H1 (cell line): Measurements from ENCODE around the gene MPRIP. TPM values are rescaled to one million over a fixed set of nuclear protein-coding genes. Genes with fewer than 3 reads are reported as not detected.

Experiments
- CTCF ChIA-PET: fragments of 300-600 bp; sonication (Branson Sonifier 250); formaldehyde crosslinking; loops from one replicate; lab custom pipeline; 2021; ENCODE audit not compliant: partially characterized antibody; lab: Charles Lee
- POLR2A ChIA-PET: fragments of 300-600 bp; sonication (Branson Sonifier 250); formaldehyde crosslinking; loops from one replicate; lab custom pipeline; 2021; ENCODE audit warnings: inconsistent platforms; ENCODE audit not compliant: partially characterized antibody; lab: Charles Lee
- DNase-seq, 2 experiments: peaks; one replicate each; pipeline versions ENCODE4 v3.0.0 to v3.0.0-alpha.2; 2010 to 2022; ENCODE audit warnings: low spot score in 2 of 2, low read depth in 1 of 2, mixed read lengths in 1 of 2
- FAIRE-seq: peaks from 2 replicates; lab custom pipeline; 2011; peaks lifted over from hg19 to GRCh38; lab: Jason Lieb, UNC
- H2AFZ ChIP-seq: 2 replicates; pipeline ENCODE4 v1.8.1; 2012; ENCODE audit warnings: low read length, inconsistent platforms
- H2AK5ac ChIP-seq: 2 replicates; pipeline ENCODE4 v1.6.1; 2013; ENCODE audit warnings: low read depth, low read length
- H2BK120ac ChIP-seq: replicated peaks from 2 replicates; pipeline ENCODE3; 2013; ENCODE audit warnings: low read depth, low read length, inconsistent platforms
- H2BK12ac ChIP-seq: 2 replicates; pipeline ENCODE4 v1.6.1; 2013; ENCODE audit warnings: low read depth, low read length
- H2BK15ac ChIP-seq: 2 replicates; pipeline ENCODE4 v1.6.1; 2013; ENCODE audit warnings: low read length
- H2BK20ac ChIP-seq: 2 replicates; pipeline ENCODE4 v1.6.1; 2013; ENCODE audit warnings: low read length
- H2BK5ac ChIP-seq: 2 replicates; pipeline ENCODE4 v1.6.1; 2013; ENCODE audit warnings: low read depth, low read length
- H3K14ac ChIP-seq: 2 replicates; pipeline ENCODE4 v1.6.1; 2013; ENCODE audit warnings: inconsistent platforms; ENCODE audit not compliant: insufficient read length
- H3K18ac ChIP-seq: 2 replicates; pipeline ENCODE4 v1.6.1; 2013; ENCODE audit warnings: low read length; ENCODE audit errors: extremely low read depth
- H3K23ac ChIP-seq: 2 replicates; pipeline ENCODE4 v1.6.1; 2013; ENCODE audit warnings: inconsistent platforms; ENCODE audit not compliant: insufficient read length
- H3K23me2 ChIP-seq: 2 replicates; pipeline ENCODE4 v1.6.1; 2013; ENCODE audit warnings: low read depth, low read length
- H3K27ac ChIP-seq: 2 replicates; pipeline ENCODE4 v1.6.1; 2011; ENCODE audit warnings: low read depth, low read length, inconsistent platforms
- H3K27me3 ChIP-seq, 4 experiments: replicated peaks in 1 of 4; 1 replicate in 1 of 4; 2 replicates in 3 of 4; pipeline versions ENCODE4 v1.6.1 to v1.8.1; 2011 to 2013; ENCODE audit warnings: low read length in 3 of 4, mild to moderate bottlenecking in 3 of 4, inconsistent platforms in 2 of 4, mixed read lengths in 2 of 4, moderate library complexity in 1 of 4; ENCODE audit not compliant: control insufficient read depth in 3 of 4, insufficient read depth in 3 of 4; ENCODE audit errors: extremely low read depth in 1 of 4
- H3K36me3 ChIP-seq, 4 experiments: 2 replicates each; pipeline versions ENCODE4 v1.6.1 to v1.8.1; 2011 to 2013; ENCODE audit warnings: mild to moderate bottlenecking in 4 of 4, low read length in 3 of 4, moderate library complexity in 2 of 4, control low read depth in 1 of 4, inconsistent platforms in 1 of 4; ENCODE audit not compliant: insufficient read depth in 4 of 4, control insufficient read depth in 2 of 4
- H3K4ac ChIP-seq: replicated peaks from 2 replicates; pipeline ENCODE3; 2013; ENCODE audit warnings: low read length, low read depth, mixed read lengths, inconsistent platforms; ENCODE audit not compliant: insufficient read length
- H3K4me1 ChIP-seq, 4 experiments: replicated peaks in 1 of 4; 1 replicate in 1 of 4; 2 replicates in 3 of 4; pipeline versions ENCODE4 v1.6.1 to v1.8.1; 2011 to 2013; ENCODE audit warnings: low read length in 3 of 4, inconsistent platforms in 2 of 4, mixed read lengths in 1 of 4; ENCODE audit not compliant: insufficient read depth in 4 of 4, control insufficient read depth in 3 of 4
- H3K4me2 ChIP-seq, 2 experiments: 2 replicates each; pipeline versions ENCODE4 v1.6.1 to v1.8.1; 2011 to 2013; ENCODE audit warnings: low read depth in 2 of 2, low read length in 2 of 2, control low read depth in 1 of 2, inconsistent platforms in 1 of 2, mild to moderate bottlenecking in 1 of 2; ENCODE audit not compliant: insufficient read depth in 1 of 2
- H3K4me3 ChIP-seq, 4 experiments: fragments of 200-600, 300-600 bp in 1 of 4; sonication (generic), shearing (Covaris generic), sonication (Bioruptor Twin) in 1 of 4; 2 replicates each; pipeline versions ENCODE4 v1.5.1 to v1.8.1; 2011 to 2016; ENCODE audit warnings: low read length in 4 of 4, low read depth in 3 of 4, control low read depth in 2 of 4, inconsistent platforms in 2 of 4, mild to moderate bottlenecking in 2 of 4, mixed read lengths in 1 of 4, moderate library complexity in 1 of 4; ENCODE audit not compliant: insufficient read depth in 2 of 4; ENCODE audit errors: extremely low read depth in 1 of 4
- H3K56ac ChIP-seq: replicated peaks from 2 replicates; pipeline ENCODE3; 2013; ENCODE audit warnings: low read depth, mild to moderate bottlenecking, mixed read lengths, low read length, inconsistent platforms; ENCODE audit not compliant: insufficient read length
- H3K79me1 ChIP-seq: 2 replicates; pipeline ENCODE4 v1.6.1; 2013; ENCODE audit warnings: low read depth, low read length, control low read depth
- H3K79me2 ChIP-seq, 2 experiments: 2 replicates each; pipeline versions ENCODE4 v1.6.1 to v1.8.1; 2012 to 2013; ENCODE audit warnings: low read length in 2 of 2, mild to moderate bottlenecking in 2 of 2, inconsistent platforms in 1 of 2; ENCODE audit not compliant: insufficient read depth in 2 of 2, control insufficient read depth in 1 of 2
- H3K9ac ChIP-seq, 4 experiments: replicated peaks in 1 of 4; 1 replicate in 1 of 4; 2 replicates in 3 of 4; pipeline versions ENCODE4 v1.6.1 to v1.8.1; 2011 to 2013; ENCODE audit warnings: low read depth in 3 of 4, low read length in 3 of 4, control low read depth in 2 of 4, mild to moderate bottlenecking in 2 of 4, moderate library complexity in 2 of 4, inconsistent platforms in 1 of 4; ENCODE audit errors: extremely low read depth in 1 of 4
- H3K9me3 ChIP-seq, 2 experiments: 2 replicates each; pipeline versions ENCODE4 v1.6.1 to v1.8.1; 2012 to 2013; ENCODE audit warnings: mild to moderate bottlenecking in 2 of 2, moderate library complexity in 2 of 2, control low read depth in 1 of 2, inconsistent platforms in 1 of 2, low read depth in 1 of 2, low read length in 1 of 2, mixed read lengths in 1 of 2; ENCODE audit not compliant: insufficient read depth in 2 of 2
- H4K20me1 ChIP-seq, 2 experiments: replicated peaks in 1 of 2; 2 replicates each; pipeline versions ENCODE3 to v1.8.1; 2011 to 2013; ENCODE audit warnings: inconsistent platforms in 2 of 2, low read length in 2 of 2, mild to moderate bottlenecking in 1 of 2; ENCODE audit not compliant: insufficient read depth in 2 of 2, control insufficient read depth in 1 of 2
- H4K5ac ChIP-seq: 2 replicates; pipeline ENCODE4 v1.6.1; 2013; ENCODE audit warnings: low read length, low read depth, mixed read lengths, inconsistent platforms; ENCODE audit not compliant: insufficient read length
- H4K8ac ChIP-seq: 2 replicates; pipeline ENCODE4 v1.8.0; 2013; ENCODE audit warnings: mild to moderate bottlenecking, moderate library complexity, low read length, inconsistent platforms; ENCODE audit not compliant: insufficient read depth; ENCODE audit errors: extremely low read depth
- H4K91ac ChIP-seq: replicated peaks from 2 replicates; pipeline ENCODE3; 2013; ENCODE audit warnings: low read length, mixed read lengths, inconsistent platforms; ENCODE audit not compliant: insufficient read length
- RAD21 ChIP-seq, 2 experiments: IDR thresholded peaks in 1 of 2; conservative IDR thresholded peaks in 1 of 2; 2 replicates each; pipeline ENCODE4 v1.6.1; 2011; ENCODE audit warnings: low read depth in 2 of 2, low read length in 2 of 2, improper control_type of control experiment in 1 of 2, inconsistent platforms in 1 of 2, mild to moderate bottlenecking in 1 of 2, moderate library complexity in 1 of 2
- RFX5 ChIP-seq: IDR thresholded peaks from 2 replicates; pipeline ENCODE4 v1.6.1; 2011; ENCODE audit warnings: low read depth, low read length, improper control_type of control experiment, borderline replicate concordance
- WGBS, 2 experiments: shearing (Covaris generic) in 1 of 2; methylation state at CpG; one replicate each; pipeline versions ENCODE4 v1.1.6 to v1.1.7; 2013 to 2015; ENCODE audit warnings: low lambda C conversion rate in 2 of 2, mixed read lengths in 2 of 2, inconsistent platforms in 1 of 2, low coverage in 1 of 2, missing lambda C conversion rate in 1 of 2; ENCODE audit not compliant: insufficient replicate concordance in 2 of 2, insufficient coverage in 1 of 2, insufficient read length in 1 of 2; ENCODE audit errors: extremely low coverage in 1 of 2, missing lambda C conversion rate in 1 of 2; 5-methylcytosine and 5-hydroxymethylcytosine counted together
- polyA plus RNA-seq, 7 experiments: library from polyadenylated mRNA; depleted of rRNA in 3 of 7; stranded (reverse) in 5 of 7; unstranded in 2 of 7; fragments of >200 nt in 5 of 7; fragments of 200-250 nt in 2 of 7; gene quantifications; 1 replicate in 5 of 7; 2 replicates in 1 of 7; 4 replicates in 1 of 7; pipeline versions ENCODE4 v1.2.1 to v1.2.3, GENCODE V29; 2011 to 2013; ENCODE audit warnings: missing spikeins in 2 of 7, mixed read lengths in 2 of 7
- total RNA-seq: library from RNA; stranded (reverse); fragmentation: NEBNext Ultra II Directional; extraction: Animal tissue kit (Norgen Biotek cat#: 25700); gene quantifications from 2 replicates; pipeline ENCODE4 v1.2.1, GENCODE V29; 2021
- TF ChIP-seq, protein P1 (sequence below): IDR thresholded peaks from 2 replicates; pipeline ENCODE4 v1.6.1; 2011; ENCODE audit warnings: low read depth, mild to moderate bottlenecking, low read length; ENCODE audit not compliant: insufficient read depth

Gene MPRIP
- total and polyA plus RNA-seq, 2 of the 8 experiments (the other 6 are each of a cell fraction or from before 2014, with no cell fraction given), result 48.6 to 146 TPM

DNA sequence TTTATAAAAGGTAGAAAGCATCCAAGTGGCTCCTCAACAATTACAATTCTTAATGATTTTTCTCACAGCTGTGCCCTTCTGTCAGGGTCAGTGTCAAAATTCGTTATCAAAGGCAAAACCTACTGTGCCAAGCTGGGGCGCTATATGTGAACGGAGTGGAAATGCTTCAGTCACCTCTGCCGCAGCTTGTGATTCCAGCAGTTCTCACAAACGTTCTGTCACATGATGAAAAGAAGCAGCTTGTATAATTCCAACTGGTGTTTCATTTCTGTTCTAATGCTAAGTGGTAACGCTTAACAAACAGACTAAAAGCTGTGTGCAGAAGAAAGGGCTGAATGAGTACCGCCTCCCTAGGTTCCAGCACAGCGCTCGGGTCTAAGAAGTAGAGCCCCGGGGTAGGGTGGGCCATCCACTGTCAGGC, 149.7 kb downstream of the MPRIP start:
- no peak for TF ChIP-seq RAD21 (IDR thresholded peaks at IDR 0.05 in 1 of 2, conservative IDR thresholded peaks at IDR 0.05 in 1 of 2; ENCODE audit: low read depth in 2 of 2, low read length in 2 of 2)
- TF ChIP-seq, protein P1, sequence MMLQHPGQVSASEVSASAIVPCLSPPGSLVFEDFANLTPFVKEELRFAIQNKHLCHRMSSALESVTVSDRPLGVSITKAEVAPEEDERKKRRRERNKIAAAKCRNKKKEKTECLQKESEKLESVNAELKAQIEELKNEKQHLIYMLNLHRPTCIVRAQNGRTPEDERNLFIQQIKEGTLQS, result no peak
- no peak for TF ChIP-seq RFX5
- no peak overlapping the region for H3K27ac ChIP-seq
- no peaks in the 10 kb centered on the region for H3K79me1 ChIP-seq
- no peak for FAIRE-seq
- no peak overlapping the region for H4K91ac ChIP-seq
- H2BK5ac ChIP-seq, result no peak overlapping the region
- H4K20me1 ChIP-seq, result no peaks in the 10 kb centered on the region
- peaks cover 0 to 3% (median under 1%) of the 10 kb centered on the region in 4 experiments; a peak in 3 of 7 replicates for H3K4me1 ChIP-seq
- no peak overlapping the region for H3K4ac ChIP-seq
- H2BK20ac ChIP-seq, result no peak overlapping the region
- H2BK15ac ChIP-seq, result no peak overlapping the region
- no peak overlapping the region for H3K9ac ChIP-seq
- H3K36me3 ChIP-seq, result no peaks in the 10 kb centered on the region; a peak in 2 of 8 replicates
- no peak for DNase-seq
- H3K14ac ChIP-seq, result no peak overlapping the region
- CTCF ChIA-PET, result interaction anchor here (1.0 to 1.6 kb wide), 2 partner anchors 78 to 191 kb away, joined by 3 to 5 read pairs; no protein-coding TSS in a partner anchor
- no peaks in the 10 kb centered on the region for H3K27me3 ChIP-seq
- POLR2A ChIA-PET, result interaction anchor here (1.4 kb wide), 1 partner anchor 11 kb away, joined by 4 read pairs; no protein-coding TSS in a partner anchor
- no peak overlapping the region for H2AFZ ChIP-seq
- H2BK120ac ChIP-seq, result no peak overlapping the region
- no peaks in the 10 kb centered on the region for H3K79me2 ChIP-seq
- H3K23me2 ChIP-seq, result no peaks in the 10 kb centered on the region
- H3K18ac ChIP-seq, result no peak overlapping the region
- 84% methylated on average over 10 of the region's 10 CpGs; no CpG with 5 or more reads in 1 of the 2 experiments for WGBS, 2 experiments
- H4K5ac ChIP-seq, result no peak overlapping the region
- no peaks in the 10 kb centered on the region for H3K9me3 ChIP-seq
- H3K23ac ChIP-seq, result no peak overlapping the region
- H3K4me3 ChIP-seq, result no peak overlapping the region
- no peak overlapping the region for H3K56ac ChIP-seq
- H3K4me2 ChIP-seq, result no peak overlapping the region
- H2AK5ac ChIP-seq, result no peak overlapping the region
- no peak overlapping the region for H2BK12ac ChIP-seq
- H4K8ac ChIP-seq, result no peak overlapping the region
